Caco-2 (cell line): Measurements from ENCODE around the gene PUM1. TPM values are rescaled to one million over a fixed set of nuclear protein-coding genes. Genes with fewer than 3 reads are reported as not detected.

Experiments
- BruUV-seq: library from RNA; stranded (reverse); fragments of 400-500 nt; replicated peaks from 2 replicates; lab custom pipeline; 2021; lab: Mats Ljungman, UMichigan
- CTCF ChIA-PET: fragments of 300-600 bp; sonication (Branson Sonifier 250); formaldehyde crosslinking; loops from one replicate; lab custom pipeline; 2022; ENCODE audit warnings: antibody characterized with exemption; lab: Charles Lee
- POLR2A ChIA-PET: fragments of 300-600 bp; sonication (Branson Sonifier 250); formaldehyde crosslinking; loops from one replicate; lab custom pipeline; 2022; ENCODE audit warnings: antibody characterized with exemption; lab: Charles Lee
- DNase-seq, 2 experiments: peaks; one replicate each; pipeline versions ENCODE4 v3.0.0 to v3.0.0-alpha.2; 2020 to 2022
- H3K27me3 ChIP-seq: replicated peaks from 2 replicates; pipeline ENCODE4 v1.6.0; 2011; ENCODE audit warnings: low read length; ENCODE audit not compliant: control insufficient read depth, insufficient read depth
- H3K36me3 ChIP-seq: 2 replicates; pipeline ENCODE4 v1.5.1; 2011; ENCODE audit warnings: low read length; ENCODE audit not compliant: control insufficient read depth, insufficient read depth
- H3K4me1 ChIP-seq: fragments of 250-450 bp; sonication (Bioruptor Pico); 2 replicates; pipeline ENCODE4 v1.5.1; 2020; ENCODE audit warnings: mild to moderate bottlenecking
- H3K4me3 ChIP-seq: 2 replicates; pipeline ENCODE4 v1.5.1; 2011; ENCODE audit warnings: low read depth, mild to moderate bottlenecking, control low read depth, low read length
- H3K9me3 ChIP-seq: fragments of 250-450 bp; sonication (Bioruptor Pico); 2 replicates; pipeline ENCODE4 v1.5.1; 2020; ENCODE audit warnings: mild to moderate bottlenecking, moderate library complexity
- H3K27ac Mint-ChIP-seq: one replicate; pipeline ENCODE4 v1.8.0; 2022; ENCODE audit warnings: mixed read lengths; ENCODE audit not compliant: unreplicated experiment
- H3K27me3 Mint-ChIP-seq: one replicate; pipeline ENCODE4 v1.8.0; 2022; ENCODE audit warnings: mixed read lengths; ENCODE audit not compliant: insufficient read depth, unreplicated experiment
- H3K36me3 Mint-ChIP-seq: one replicate; pipeline ENCODE4 v1.8.0; 2022; ENCODE audit warnings: mild to moderate bottlenecking, mixed read lengths; ENCODE audit not compliant: insufficient read depth, unreplicated experiment
- H3K4me1 Mint-ChIP-seq: one replicate; pipeline ENCODE4 v1.8.0; 2022; ENCODE audit warnings: low read depth, mixed read lengths; ENCODE audit not compliant: unreplicated experiment
- H3K4me3 Mint-ChIP-seq: one replicate; pipeline ENCODE4 v1.8.0; 2022; ENCODE audit warnings: mild to moderate bottlenecking, moderate library complexity, mixed read lengths; ENCODE audit not compliant: unreplicated experiment
- H3K9me3 Mint-ChIP-seq: one replicate; pipeline ENCODE4 v1.8.0; 2022; ENCODE audit warnings: mixed read lengths; ENCODE audit not compliant: unreplicated experiment
- intact Hi-C: fragments of 100-400 bp; cut with micrococcal nuclease; formaldehyde crosslinking; loops from one replicate; pipeline ENCODE4 v1.10.0; 2022; ENCODE audit not compliant: unreplicated experiment
- total RNA-seq: library from RNA; stranded (reverse); gene quantifications from 2 replicates; pipeline ENCODE4 v1.2.3, GENCODE V29; 2022
- TF ChIP-seq, protein P1 (sequence below), 2 experiments: fragments of 200-600 bp in 1 of 2; IDR thresholded peaks; 1 replicate in 1 of 2; 2 replicates in 1 of 2; pipeline versions ENCODE4 v1.5.1 to v1.8.0; 2011 to 2022; ENCODE audit warnings: antibody characterized with exemption in 1 of 2, control low read depth in 1 of 2, inconsistent platforms in 1 of 2, low read depth in 1 of 2, low read length in 1 of 2, mild to moderate bottlenecking in 1 of 2, moderate library complexity in 1 of 2; ENCODE audit not compliant: insufficient read depth in 1 of 2, severe bottlenecking in 1 of 2, unreplicated experiment in 1 of 2

The PUM1 gene
- total RNA-seq, 1 experiment from 2014 or later = 93.7 TPM

DNA sequence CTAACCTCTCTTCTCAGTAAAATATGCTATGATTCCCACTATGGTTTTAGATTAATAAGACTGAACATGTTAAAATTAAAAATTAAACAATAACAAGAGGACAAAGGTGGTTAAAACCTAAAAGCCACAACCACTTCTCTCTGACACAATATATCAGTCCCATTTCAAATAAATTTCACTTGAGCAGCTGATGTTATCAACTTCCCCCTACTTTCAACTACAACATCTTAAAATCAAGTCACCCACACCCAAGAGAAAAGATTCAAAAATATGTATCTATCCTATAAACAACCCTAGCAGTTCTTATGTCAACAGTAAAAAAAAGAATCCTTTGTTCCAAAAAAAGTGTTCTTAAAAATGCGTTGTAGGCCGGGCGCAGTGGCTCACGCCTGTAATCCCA is 7.5 kb downstream of the PUM1 start:
- no TSS peak for BruUV-seq
- no peak overlapping the region for H3K27ac Mint-ChIP-seq

GRCh38 chr1:31055953-31056352 is 9.6 kb downstream of the PUM1 start:
- no peak for DNase-seq
- Mint-ChIP-seq H3K9me3 (no peaks in the 10 kb centered on the region), H3K27ac (no peak overlapping the region), H3K4me1 (no peaks in the 10 kb centered on the region), H3K36me3 (peaks cover 75% of the 10 kb centered on the region), H3K4me3 (no peak overlapping the region), H3K27me3 (no peaks in the 10 kb centered on the region)
- Histone ChIP-seq H3K9me3 (no peaks in the 10 kb centered on the region), H3K27me3 (no peaks in the 10 kb centered on the region), H3K4me3 (no peak overlapping the region), H3K36me3 (no peaks in the 10 kb centered on the region), H3K4me1 (no peaks in the 10 kb centered on the region)
- intact Hi-C loops = no loop called here
- BruUV-seq = no TSS peak
- TF ChIP-seq, protein P1, sequence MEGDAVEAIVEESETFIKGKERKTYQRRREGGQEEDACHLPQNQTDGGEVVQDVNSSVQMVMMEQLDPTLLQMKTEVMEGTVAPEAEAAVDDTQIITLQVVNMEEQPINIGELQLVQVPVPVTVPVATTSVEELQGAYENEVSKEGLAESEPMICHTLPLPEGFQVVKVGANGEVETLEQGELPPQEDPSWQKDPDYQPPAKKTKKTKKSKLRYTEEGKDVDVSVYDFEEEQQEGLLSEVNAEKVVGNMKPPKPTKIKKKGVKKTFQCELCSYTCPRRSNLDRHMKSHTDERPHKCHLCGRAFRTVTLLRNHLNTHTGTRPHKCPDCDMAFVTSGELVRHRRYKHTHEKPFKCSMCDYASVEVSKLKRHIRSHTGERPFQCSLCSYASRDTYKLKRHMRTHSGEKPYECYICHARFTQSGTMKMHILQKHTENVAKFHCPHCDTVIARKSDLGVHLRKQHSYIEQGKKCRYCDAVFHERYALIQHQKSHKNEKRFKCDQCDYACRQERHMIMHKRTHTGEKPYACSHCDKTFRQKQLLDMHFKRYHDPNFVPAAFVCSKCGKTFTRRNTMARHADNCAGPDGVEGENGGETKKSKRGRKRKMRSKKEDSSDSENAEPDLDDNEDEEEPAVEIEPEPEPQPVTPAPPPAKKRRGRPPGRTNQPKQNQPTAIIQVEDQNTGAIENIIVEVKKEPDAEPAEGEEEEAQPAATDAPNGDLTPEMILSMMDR (IDR thresholded peaks at IDR 0.05; ENCODE audit: insufficient read depth in 1 of 2, low read depth in 1 of 2, low read length in 1 of 2, severe bottlenecking in 1 of 2, unreplicated experiment in 1 of 2) = no peak
- ChIA-PET POLR2A (no interaction called here), CTCF (no interaction called here)

More for the DNA sequence above, 7.5 kb downstream of the PUM1 start:
- H3K4me1 Mint-ChIP-seq = no peaks in the 10 kb centered on the region
- TF ChIP-seq, protein P1 (IDR thresholded peaks at IDR 0.05; ENCODE audit: insufficient read depth in 1 of 2, low read depth in 1 of 2, low read length in 1 of 2, severe bottlenecking in 1 of 2, unreplicated experiment in 1 of 2) = no peak
- H3K36me3 Mint-ChIP-seq = peaks cover 57% of the 10 kb centered on the region
- ChIA-PET CTCF (no interaction called here), POLR2A (no interaction called here)
- intact Hi-C loops = no loop called here
- no peak for DNase-seq
- H3K4me3 ChIP-seq = no peak overlapping the region
- no peaks in the 10 kb centered on the region for H3K9me3 Mint-ChIP-seq
- H3K27me3 Mint-ChIP-seq = no peaks in the 10 kb centered on the region
- peaks cover 9% of the 10 kb centered on the region; the same call in 1 of the 2 replicates for H3K4me1 ChIP-seq
- H3K27me3 ChIP-seq = no peaks in the 10 kb centered on the region
- H3K36me3 ChIP-seq = no peaks in the 10 kb centered on the region
- H3K9me3 ChIP-seq = no peaks in the 10 kb centered on the region
- no peak overlapping the region for H3K4me3 Mint-ChIP-seq

- Histone ChIP-seq H3K4me1 (no peaks in the 10 kb centered on the region), H3K27me3 (no peaks in the 10 kb centered on the region), H3K9me3 (no peaks in the 10 kb centered on the region), H3K4me3 (no peak overlapping the region), H3K36me3 (no peaks in the 10 kb centered on the region)
- Mint-ChIP-seq H3K27ac (no peak overlapping the region), H3K36me3 (peaks cover 75% of the 10 kb centered on the region), H3K4me1 (no peaks in the 10 kb centered on the region), H3K4me3 (no peak overlapping the region), H3K9me3 (no peaks in the 10 kb centered on the region), H3K27me3 (no peaks in the 10 kb centered on the region)
- intact Hi-C loops = no loop called here
- no peak for DNase-seq
- no TSS peak for BruUV-seq
- ChIA-PET CTCF (no interaction called here), POLR2A (no interaction called here)
- TF ChIP-seq, protein P1 (IDR thresholded peaks at IDR 0.05; ENCODE audit: insufficient read depth in 1 of 2, low read depth in 1 of 2, low read length in 1 of 2, severe bottlenecking in 1 of 2, unreplicated experiment in 1 of 2) = no peak
These were observed 10.0 kb downstream of the PUM1 start for GRCh38 chr1:31055501-31055900.
